B cell (primary cell): Measurements from ENCODE around the gene RAD51AP2.

ENCODE experiments used
- EZH2 ChIP-seq: IDR thresholded peaks from 2 replicates; pipeline ENCODE4 v1.6.1; 2012; ENCODE audit warnings: borderline replicate concordance, low read depth, mild to moderate bottlenecking, moderate library complexity, low read length; ENCODE audit not compliant: insufficient read depth, poor library complexity, severe bottlenecking
- TF ChIP-seq, protein P1 (sequence below): fragments of 200-600 bp; IDR thresholded peaks from one replicate; pipeline ENCODE4 v1.8.0; 2022; ENCODE audit warnings: antibody characterized with exemption, mild to moderate bottlenecking

DNA sequence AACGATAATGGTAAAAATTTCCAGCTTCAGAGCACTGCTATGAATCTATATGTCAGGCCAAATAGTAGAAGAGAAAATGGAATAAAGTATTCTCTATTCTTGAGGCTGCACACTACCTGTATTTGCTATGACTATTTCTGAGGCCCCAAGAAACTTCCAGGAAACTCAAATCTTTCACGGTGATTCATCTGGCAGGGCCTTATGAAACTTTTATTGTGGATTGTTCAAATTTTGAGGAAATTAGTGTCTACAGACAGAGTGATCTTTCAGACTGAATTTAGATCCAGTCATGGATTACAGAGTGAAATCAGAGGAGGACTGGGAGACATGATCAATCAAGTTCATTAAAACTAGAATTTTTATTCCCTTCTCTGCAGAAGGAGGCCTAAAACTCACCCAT, 18.2 kb upstream of the RAD51AP2 start:
- TF ChIP-seq, protein P1, sequence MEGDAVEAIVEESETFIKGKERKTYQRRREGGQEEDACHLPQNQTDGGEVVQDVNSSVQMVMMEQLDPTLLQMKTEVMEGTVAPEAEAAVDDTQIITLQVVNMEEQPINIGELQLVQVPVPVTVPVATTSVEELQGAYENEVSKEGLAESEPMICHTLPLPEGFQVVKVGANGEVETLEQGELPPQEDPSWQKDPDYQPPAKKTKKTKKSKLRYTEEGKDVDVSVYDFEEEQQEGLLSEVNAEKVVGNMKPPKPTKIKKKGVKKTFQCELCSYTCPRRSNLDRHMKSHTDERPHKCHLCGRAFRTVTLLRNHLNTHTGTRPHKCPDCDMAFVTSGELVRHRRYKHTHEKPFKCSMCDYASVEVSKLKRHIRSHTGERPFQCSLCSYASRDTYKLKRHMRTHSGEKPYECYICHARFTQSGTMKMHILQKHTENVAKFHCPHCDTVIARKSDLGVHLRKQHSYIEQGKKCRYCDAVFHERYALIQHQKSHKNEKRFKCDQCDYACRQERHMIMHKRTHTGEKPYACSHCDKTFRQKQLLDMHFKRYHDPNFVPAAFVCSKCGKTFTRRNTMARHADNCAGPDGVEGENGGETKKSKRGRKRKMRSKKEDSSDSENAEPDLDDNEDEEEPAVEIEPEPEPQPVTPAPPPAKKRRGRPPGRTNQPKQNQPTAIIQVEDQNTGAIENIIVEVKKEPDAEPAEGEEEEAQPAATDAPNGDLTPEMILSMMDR, result no peak
- no peak for TF ChIP-seq EZH2
